ENCODE data around the gene UROS. TPM values are rescaled to one million over a fixed set of nuclear protein-coding genes. Genes with fewer than 3 reads are reported as not detected.

UROS gene
- total and polyA plus RNA-seq, 2 of the 4 experiments (the other 2 are of a cell fraction) = 48.7 to 56.5 TPM

DNA sequence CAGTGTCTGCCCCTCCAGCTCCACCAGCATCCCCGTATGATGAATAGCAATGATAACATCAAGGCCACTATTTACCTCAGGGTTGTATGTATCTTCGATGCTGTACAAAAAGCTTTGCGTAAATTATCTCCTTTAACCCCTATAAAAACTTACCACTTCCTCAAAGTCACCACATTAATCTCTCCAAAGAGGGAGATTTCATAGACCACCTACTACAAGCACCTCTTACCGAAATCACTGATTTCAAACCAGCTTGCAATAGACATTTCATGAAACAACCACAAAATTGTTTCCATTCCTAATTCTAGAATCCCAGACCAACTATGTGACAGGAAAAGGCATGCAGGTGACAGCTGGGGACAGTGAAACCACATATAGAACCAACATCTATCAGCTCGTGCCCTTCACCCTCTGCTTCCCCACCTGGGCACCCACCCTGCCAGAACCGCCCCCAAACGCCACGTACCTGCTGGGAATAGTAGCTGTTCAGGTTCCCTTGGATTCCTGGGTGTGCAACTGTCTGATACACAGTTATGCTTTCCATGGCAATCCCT, 27.3 kb downstream of the UROS start:
- Histone ChIP-seq H4K8ac (ENCODE audit: low read depth in 2 of 2, low read length in 2 of 2) (no peak overlapping the region), H3K27ac (ENCODE audit: insufficient read depth, low read length) (no peak overlapping the region), H2BK5ac (ENCODE audit: low read depth, low read length, poor library complexity, severe bottlenecking) (no peak overlapping the region), H3K56ac (ENCODE audit: extremely low read depth, insufficient read depth, low read length) (no peak overlapping the region), H2BK120ac (ENCODE audit: low read depth, low read length) (no peak overlapping the region), H3K9me1 (ENCODE audit: insufficient read depth, low read length) (peaks cover 3% of the 10 kb centered on the region), H3K23ac (ENCODE audit: low read depth, low read length) (no peak overlapping the region), H3K14ac (replicated peaks; ENCODE audit: low read depth, low read length) (no peak overlapping the region), H3K9ac (ENCODE audit: low read depth, low read length) (no peak overlapping the region), H3K4me3 (ENCODE audit: insufficient read depth, low read depth, low read length) (no peak overlapping the region), H3K18ac (ENCODE audit: low read depth, low read length) (no peak overlapping the region), H3K27me3 (ENCODE audit: control insufficient read depth, insufficient read depth, low read length) (no peaks in the 10 kb centered on the region), H2AK9ac (replicated peaks; ENCODE audit: low read depth, low read length, poor library complexity) (no peak overlapping the region), H2AK5ac (ENCODE audit: low read depth, low read length) (no peak overlapping the region), H3K4ac (ENCODE audit: low read depth, low read length) (no peak overlapping the region), H3K4me1 (ENCODE audit: control insufficient read depth, insufficient read depth, low read length) (no peaks in the 10 kb centered on the region), H2AFZ (replicated peaks; ENCODE audit: low read length, poor library complexity) (no peak overlapping the region), H3K36me3 (ENCODE audit: control insufficient read depth, insufficient read depth, low read length) (peaks cover 34% of the 10 kb centered on the region), H3K9me3 (ENCODE audit: control insufficient read depth, insufficient read depth, low read length) (no peaks in the 10 kb centered on the region), H4K20me1 (ENCODE audit: insufficient read depth, low read length) (no peaks in the 10 kb centered on the region), H2BK15ac (ENCODE audit: low read depth, low read length) (no peak overlapping the region), H3K79me1 (ENCODE audit: low read depth in 1 of 2, low read length in 2 of 2) (no peaks in the 10 kb centered on the region), H3K4me2 (ENCODE audit: low read depth, low read length) (no peak overlapping the region), H2BK20ac (ENCODE audit: low read depth, low read length) (no peak overlapping the region), H4K91ac (ENCODE audit: insufficient read depth, low read depth, low read length) (no peak overlapping the region), H4K5ac (ENCODE audit: low read depth, low read length) (no peak overlapping the region)
- CTCF ChIA-PET = no interaction called here
- in situ Hi-C loops (cut with MboI; ENCODE audit: low sequenced_read_pairs) (no loop called here), intact Hi-C loops (cut with micrococcal nuclease) (no loop called here), dilution Hi-C loops (cut with HindIII; ENCODE audit: low sequenced_read_pairs, unreplicated experiment) (no loop called here)
- BruUV-seq (replicated peaks) = no TSS peak
- POLR2A ChIA-PET (ENCODE audit: unreplicated experiment) = no interaction called here
- no peak for TF ChIP-seq MAZ (IDR thresholded peaks at IDR 0.05; ENCODE audit: borderline replicate concordance, low read depth, low read length)
- TF ChIP-seq, protein P1, sequence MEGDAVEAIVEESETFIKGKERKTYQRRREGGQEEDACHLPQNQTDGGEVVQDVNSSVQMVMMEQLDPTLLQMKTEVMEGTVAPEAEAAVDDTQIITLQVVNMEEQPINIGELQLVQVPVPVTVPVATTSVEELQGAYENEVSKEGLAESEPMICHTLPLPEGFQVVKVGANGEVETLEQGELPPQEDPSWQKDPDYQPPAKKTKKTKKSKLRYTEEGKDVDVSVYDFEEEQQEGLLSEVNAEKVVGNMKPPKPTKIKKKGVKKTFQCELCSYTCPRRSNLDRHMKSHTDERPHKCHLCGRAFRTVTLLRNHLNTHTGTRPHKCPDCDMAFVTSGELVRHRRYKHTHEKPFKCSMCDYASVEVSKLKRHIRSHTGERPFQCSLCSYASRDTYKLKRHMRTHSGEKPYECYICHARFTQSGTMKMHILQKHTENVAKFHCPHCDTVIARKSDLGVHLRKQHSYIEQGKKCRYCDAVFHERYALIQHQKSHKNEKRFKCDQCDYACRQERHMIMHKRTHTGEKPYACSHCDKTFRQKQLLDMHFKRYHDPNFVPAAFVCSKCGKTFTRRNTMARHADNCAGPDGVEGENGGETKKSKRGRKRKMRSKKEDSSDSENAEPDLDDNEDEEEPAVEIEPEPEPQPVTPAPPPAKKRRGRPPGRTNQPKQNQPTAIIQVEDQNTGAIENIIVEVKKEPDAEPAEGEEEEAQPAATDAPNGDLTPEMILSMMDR (conservative IDR thresholded peaks at IDR 0.05; ENCODE audit: low read depth, low read length) = no peak
- no peak for TF ChIP-seq MAFK (IDR thresholded peaks at IDR 0.05; ENCODE audit: low read depth, low read length)
- TF ChIP-seq CEBPB (IDR thresholded peaks at IDR 0.05; ENCODE audit: low read depth, low read length) = no peak
- no peak for TF ChIP-seq RCOR1 (IDR thresholded peaks at IDR 0.05; ENCODE audit: insufficient replicate concordance, low read length)
- no peak for TF ChIP-seq CHD1 (IDR thresholded peaks at IDR 0.05; ENCODE audit: low read depth, low read length)
- TF ChIP-seq FOS (IDR thresholded peaks at IDR 0.05; ENCODE audit: low read depth, low read length) = no peak
- TF ChIP-seq, protein P2, sequence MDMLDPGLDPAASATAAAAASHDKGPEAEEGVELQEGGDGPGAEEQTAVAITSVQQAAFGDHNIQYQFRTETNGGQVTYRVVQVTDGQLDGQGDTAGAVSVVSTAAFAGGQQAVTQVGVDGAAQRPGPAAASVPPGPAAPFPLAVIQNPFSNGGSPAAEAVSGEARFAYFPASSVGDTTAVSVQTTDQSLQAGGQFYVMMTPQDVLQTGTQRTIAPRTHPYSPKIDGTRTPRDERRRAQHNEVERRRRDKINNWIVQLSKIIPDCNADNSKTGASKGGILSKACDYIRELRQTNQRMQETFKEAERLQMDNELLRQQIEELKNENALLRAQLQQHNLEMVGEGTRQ (IDR thresholded peaks at IDR 0.05; ENCODE audit: low read depth, low read length) = no peak
- DNase-seq (no peak), ATAC-seq (ENCODE audit: low read depth) (no peak)
- no CpG with 5 or more reads among the region's 8 CpGs for WGBS, 2 experiments (ENCODE audit: extremely low coverage in 2 of 2, insufficient read length in 1 of 2)

Measured in IMR-90 (cell line).